GM19193 (cell line): ENCODE results near the gene ATXN7L1.

Source experiments
- POLR2A ChIP-seq: IDR thresholded peaks from 4 replicates; pipeline ENCODE4 v1.6.1; 2011; ENCODE audit not compliant: insufficient read depth, insufficient read length; ENCODE audit errors: extremely low read depth

Gene ATXN7L1

DNA sequence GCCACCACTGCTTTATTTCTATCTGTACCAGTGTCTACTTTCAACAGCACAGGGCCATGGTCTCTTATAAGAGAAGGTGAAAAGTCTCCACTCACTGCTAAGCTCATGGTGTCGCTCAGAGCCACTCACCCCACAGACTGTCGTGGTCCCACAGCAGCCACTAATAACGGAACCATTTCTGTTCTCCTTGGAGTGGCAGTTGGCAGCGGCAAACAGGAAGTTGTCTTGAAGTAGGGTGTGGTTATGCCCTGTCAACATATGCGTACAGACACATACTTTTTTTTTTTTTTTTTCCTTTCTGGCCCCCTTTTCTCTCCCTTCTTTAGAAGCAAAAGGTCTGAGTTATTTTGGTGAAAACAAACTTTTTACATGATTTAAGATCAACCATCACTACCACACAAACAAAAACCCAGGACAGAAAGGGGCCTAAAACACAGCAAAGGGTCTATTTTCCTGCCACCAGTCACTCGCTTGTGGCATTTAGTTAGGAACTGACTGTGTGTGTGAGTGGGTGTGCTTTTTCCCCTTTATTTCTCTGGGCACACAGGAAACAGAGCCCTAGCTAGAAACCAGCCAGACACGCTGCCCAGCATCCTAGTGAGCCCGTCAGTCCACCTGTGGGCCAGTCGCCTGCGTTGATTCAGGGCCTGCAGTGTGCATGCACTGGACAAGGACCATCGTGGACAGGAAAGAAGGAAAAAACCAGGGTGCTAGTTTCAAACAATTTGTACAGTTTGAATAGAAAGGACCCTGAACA lies 198.4 kb downstream of the ATXN7L1 start:
- peak; percentile 42 for TF ChIP-seq POLR2A

DNA sequence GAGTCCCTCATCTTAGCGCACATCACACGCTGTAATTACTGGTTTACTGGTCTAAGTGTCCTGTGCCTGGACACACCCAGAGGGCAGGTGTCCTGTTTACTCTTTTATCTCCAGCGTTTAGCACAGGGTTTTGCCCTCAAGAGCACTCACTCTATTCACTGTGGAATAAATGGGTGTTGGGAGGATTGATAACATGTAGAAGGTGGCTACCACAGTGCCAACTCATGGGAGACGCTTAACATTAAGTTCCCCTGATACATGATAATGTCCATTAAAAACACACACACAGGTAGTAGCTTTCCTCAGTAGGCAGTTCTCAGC lies 199.0 kb downstream of the ATXN7L1 start:
- TF ChIP-seq POLR2A, result no peak

DNA sequence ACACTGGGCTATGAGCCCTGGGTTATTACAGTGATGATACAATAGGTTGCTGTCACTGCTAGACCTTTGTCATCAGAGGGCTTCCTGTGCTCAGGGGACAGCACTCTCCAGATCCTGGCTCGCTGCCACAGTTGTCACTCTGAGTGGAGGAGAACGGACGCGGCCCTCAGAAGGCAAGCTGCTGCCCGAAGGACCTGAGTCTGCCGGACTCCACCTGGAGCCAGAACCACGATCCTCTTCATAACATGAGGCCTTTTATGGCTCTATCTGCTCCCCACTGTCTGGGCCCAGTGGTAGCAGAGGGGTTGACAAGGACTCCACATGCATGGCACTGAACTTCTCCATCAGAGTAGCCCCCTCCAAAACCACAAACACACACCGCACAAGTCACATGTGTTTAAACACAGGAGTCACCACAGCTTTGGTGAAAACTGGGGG lies 200.4 kb downstream of the ATXN7L1 start:
- no peak for TF ChIP-seq POLR2A

DNA sequence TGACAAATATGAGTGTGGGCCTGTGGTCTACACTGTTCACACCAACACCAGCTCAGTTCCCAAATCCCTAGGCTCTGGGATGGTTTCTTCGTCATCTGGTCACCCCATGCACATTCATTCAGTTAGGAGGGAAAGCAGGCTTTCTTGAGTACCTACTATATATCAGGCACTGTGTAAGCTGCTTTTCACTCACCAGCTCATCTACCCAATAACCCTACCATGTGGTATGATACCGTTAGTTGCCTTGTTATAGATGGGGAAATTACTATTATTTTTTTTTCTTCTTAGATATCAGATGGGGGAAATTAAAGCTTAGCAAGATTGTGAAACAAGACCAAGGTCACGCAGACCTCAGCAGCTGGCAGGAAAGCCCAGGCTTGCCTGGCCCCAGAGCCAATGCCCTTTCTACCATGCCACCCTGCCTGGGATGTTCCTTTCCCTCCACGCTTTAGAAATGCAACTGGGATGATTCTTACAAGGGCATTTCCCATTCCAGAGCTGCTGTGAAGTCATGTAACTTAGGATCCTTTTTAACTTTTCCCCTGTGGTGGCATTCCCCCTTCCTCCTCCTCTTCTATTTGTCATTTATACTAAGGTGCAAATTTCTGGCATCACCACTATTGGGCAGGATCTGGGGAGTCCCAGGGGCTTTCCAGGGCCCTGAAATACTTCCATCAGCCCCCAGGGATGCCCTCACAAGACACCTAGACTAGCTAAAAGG lies 202.0 kb downstream of the ATXN7L1 start:
- TF ChIP-seq POLR2A, result no peak

DNA sequence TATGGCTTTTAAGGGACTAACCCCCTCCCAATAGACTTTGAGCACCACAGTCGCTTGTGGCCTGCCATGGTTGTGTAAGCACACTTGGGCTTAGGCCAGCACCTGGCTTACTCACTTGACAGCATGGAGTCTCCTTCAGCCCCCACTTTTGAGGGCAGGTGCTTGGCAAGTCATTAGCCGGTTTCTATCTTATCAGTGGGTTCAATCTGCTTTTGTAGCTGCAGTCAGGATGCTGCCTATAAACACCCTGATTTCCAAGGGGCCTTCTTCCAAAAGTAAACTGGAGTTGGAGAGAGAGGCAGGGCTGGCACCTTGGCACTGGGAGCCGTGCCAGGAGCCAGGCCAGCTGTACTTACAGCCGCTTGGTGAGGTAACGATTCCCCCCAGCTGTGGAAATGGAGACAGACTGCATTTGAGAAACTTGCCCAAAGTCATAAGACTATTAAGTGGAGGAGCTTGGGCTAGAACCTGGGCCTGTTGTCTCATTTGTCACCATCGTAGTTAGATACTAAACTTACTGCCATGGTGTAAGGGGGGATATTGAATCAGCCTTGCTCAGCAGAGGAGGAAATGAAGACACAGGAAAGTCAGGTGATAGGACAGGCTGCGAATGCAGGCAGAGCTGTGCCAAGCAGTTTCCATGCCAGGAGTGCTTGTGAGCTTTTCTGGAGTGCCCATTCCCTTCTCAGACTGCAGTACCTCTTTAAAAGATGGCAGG lies 202.9 kb downstream of the ATXN7L1 start:
- TF ChIP-seq POLR2A, result no peak

DNA sequence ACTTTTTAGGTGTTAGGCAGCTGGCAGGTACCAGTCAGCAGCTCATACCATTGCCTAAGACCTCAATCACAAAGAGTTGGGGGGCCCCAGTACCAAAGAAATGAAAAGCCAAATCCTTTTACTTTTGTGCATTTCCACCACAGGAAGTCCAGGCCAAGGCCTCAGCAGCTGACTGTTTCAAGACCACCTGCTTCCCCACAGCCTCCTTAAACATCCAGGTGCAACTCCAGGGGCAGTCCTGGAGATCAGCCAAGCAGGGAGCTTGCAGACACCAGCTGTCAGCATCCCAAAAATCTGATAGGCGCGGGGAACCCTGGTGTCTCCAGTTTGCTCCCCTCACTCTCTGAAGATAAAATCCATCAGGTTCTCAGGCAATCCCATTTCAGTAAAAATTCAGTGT lies 203.6 kb downstream of the ATXN7L1 start:
- TF ChIP-seq POLR2A, result no peak

DNA sequence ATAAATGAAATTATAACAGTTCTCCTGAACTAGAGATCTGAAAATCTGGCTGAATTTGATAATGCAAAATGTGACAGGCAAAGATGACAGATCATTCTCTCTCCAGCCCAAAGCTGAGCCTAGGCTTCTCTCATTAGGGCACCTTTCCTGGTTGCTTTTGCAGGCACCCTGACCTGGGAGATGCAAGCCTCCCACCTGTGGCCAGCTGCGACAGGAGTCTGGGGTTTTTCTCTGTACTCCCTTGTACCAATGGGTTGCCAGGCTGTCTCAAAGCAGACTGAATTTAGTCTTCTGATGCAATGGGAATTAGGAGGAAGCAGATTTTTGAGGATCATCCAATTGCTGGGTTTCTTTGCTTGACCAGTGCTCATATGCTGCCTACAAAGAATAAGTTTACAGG lies 210.1 kb downstream of the ATXN7L1 start:
- TF ChIP-seq POLR2A, result no peak

DNA sequence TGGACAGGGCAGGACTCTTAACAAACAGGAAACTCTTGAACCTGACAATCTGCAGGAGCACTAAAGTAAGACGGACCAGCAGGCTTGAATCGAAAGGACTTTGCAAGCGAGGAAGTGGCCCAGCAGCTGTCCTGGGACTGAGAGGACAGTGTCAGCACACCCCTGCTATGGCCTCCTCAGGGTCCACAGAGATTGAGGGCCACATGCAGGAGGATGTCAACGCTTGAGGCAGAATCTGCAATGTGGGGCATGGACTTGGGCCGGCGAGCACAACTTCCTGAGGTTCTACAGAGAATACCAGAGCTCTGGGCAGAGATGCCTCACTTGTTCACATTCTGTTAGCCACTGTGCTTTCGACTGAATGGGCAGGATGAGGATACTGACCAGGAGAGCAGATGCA lies 210.7 kb downstream of the ATXN7L1 start:
- no peak for TF ChIP-seq POLR2A

DNA sequence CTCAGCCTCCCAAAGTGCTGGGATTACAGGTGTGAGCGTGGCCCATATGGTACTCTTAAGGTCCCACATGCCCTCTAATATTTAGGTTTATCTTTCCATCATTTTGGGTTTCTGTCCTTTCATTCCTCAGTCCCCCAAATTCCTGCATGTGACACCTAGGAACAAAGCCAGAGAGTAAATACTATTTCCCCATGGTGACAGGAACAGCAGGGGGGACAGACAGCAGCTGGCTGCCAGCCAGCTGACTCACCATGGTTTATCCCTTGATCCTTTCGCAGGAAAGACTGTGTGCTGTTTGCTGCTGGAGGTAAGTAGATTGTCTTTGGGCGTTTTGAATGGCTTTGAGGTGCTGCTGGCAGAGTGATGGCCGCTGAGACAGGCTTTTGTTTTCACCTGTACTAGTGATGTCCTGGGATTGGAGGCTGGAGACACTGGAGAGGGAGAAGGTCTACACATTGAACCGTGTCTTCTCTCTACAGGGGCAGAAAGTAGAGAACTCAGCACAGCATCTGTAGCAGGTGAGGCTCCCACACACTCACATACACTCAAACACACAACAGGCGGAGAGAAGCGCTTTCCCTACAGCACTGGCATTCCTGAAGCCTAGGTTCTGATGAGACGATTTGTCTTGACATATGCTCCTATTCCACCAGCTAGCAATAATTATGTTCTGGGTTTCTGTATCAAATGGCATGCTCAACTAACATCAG lies 211.4 kb downstream of the ATXN7L1 start:
- TF ChIP-seq POLR2A, result no peak

DNA sequence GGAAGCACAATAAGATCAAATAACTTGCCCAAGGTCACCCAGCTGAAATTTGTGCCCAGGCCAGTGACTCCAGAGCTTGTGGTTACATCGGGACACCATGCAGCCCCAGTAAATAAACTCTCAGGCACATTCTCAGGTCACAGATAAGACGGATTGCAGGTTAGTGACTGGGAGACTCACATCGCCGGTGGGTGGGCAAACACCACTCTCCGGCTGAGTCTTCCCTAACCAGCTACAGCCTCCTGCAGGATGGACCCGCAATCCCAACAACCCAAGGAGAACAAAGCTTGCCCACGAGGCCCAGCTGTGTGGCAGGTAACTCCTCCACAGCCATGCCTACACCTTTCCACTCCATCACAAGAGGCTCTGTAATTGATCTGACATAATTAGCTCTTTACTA lies 213.4 kb downstream of the ATXN7L1 start:
- no peak for TF ChIP-seq POLR2A

DNA sequence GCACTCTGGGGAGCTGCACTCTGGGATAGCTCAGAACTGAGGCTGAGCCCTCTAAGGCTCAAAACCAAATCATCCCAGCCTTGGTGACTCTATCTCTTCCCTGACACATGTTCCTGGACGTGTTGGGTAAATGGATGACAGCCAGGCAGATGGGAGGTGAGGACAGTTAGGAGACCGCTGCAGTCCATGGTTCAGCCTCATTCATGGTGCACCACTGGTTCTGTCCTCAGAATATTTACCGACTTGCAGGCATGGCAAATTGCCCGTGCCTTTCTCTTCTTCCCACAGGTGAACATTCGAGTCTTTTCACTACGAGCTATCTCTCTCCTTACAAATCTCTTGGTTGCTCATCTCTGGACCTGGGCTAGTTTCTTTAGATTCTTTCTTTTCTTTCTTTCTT lies 214.8 kb downstream of the ATXN7L1 start:
- no peak for TF ChIP-seq POLR2A

DNA sequence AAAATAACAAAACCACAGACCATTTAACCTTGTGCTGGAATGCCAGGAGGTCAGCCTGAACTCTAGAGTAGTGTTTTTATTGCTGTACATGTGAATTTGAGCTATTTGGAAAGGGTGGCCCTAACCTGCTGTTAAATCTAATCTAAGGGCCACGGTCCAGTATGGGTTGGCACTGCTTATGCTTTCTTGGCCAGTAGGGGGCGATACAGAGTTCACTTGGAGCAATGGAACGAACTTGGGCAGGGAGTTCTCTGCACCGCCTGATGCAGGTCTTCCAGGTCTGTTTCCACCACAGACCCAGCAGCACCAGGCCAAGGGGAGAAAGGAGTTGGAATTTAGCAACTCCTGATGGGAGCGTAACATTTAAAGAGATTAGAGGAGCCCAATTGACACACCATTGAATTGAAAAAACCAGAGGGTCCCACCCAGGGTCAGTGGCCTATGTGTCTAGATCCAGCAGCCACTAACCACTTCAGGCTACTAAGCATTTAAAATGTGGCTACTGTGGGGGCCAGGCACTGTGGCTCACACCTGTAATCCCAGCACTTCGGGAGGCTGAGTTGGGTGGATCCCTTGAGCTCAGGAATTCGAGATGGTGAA lies 219.4 kb downstream of the ATXN7L1 start:
- no peak for TF ChIP-seq POLR2A

DNA sequence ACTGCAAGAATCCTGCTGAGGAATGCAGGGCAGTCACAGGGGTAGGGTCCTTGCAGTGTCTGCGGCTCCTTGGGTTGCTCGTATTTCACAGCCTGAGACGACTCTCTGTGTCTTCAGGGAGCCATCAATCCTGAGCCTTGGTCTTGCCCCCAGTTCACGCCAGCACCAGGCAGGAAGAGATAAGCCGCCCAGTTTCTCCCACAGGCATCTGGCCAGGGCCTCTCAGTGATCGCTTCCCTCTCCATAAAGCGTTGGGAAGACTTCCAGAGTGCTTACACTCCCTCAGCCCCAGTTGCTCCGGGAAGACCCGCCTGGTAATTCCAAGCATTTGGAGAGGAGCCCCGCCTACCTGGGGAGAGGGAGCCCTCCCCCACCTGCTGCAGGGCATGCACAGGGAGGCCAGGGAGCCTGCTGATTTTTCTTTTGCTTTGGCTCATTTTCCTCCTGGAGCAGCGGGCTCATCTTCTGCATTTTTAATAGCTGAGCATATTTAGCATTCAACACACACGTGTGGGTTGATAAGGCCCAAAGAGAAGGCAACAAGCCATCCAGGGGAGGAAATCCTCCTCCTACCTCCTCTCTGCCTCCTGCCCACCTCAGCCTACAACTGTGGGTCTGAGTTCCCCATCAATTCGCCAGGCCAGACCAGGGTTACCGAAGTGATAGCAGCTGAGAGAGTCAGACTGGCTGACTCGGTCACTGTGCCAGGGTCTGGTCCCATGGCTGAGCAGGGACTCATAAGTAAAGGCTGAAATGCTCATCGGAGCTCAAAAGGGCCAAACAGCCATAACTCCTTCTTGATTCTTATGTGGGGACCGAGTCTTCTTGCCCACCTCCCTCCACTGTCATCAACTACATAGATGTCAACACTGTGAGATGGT lies 220.7 kb downstream of the ATXN7L1 start:
- TF ChIP-seq POLR2A, result no peak

DNA sequence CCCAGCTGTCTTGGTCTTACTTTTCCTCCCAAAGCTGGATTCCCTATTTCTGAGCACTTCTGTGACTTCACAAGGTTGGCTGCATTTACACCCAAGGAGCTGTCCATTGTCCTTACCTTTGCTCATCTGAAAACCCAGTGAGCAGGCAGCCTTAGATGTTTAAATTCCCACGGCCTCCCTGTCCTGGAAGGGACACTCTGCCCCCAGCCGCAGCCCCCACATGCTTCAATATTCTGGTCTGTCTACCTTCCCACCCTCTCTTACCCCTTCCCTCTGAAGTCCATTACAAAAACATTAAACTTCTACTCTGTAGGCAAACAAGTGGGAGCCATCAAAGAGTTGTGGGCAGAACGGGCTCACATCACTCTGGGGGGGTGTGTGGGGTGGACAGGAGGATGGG lies 221.3 kb downstream of the ATXN7L1 start:
- no peak for TF ChIP-seq POLR2A

DNA sequence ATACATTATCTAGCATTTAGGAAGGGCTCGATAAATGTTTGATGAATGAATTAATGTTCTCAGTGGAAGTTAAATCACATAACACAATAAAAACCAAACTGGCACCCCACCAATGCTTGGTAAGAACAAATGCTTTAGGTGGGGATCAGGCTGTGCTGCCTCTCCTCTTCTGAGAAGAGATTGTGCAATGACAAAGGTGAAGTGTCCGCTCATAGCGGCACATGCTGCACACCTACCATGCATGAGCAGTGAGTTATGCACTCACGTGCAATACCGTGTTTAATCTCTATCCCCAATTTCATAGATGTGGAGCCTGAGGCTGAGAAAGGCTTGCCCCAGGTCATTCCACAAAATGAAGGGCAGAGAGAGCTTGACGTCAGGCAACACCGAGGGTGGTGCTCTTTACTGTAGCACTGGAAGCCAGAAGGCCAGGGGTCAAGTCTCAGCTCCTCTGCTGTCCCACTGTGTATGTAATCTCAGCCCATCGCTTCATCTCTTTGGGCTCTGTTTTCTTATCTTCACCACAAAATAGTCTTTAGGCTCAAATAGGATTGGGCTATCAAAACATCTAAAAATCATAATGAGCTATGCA lies 222.2 kb downstream of the ATXN7L1 start:
- no peak for TF ChIP-seq POLR2A
